ENCODE results near the gene NOXRED1.

NOXRED1 gene

GRCh38 chr14:77442196-77442595 is 18.9 kb upstream of the NOXRED1 start:
- no peak overlapping the region for H3K27ac ChIP-seq
- TF ChIP-seq CTCF (IDR thresholded peaks at IDR 0.05) = no peak
- no peaks in the 10 kb centered on the region for H3K9me3 ChIP-seq
- no peaks in the 10 kb centered on the region for H3K27me3 ChIP-seq
- H3K4me1 ChIP-seq (ENCODE audit: control insufficient read depth in 1 of 2, insufficient read depth in 1 of 2, low read depth in 1 of 2, low read length in 1 of 2) = no peaks in the 10 kb centered on the region
- H3K4me3 ChIP-seq (ENCODE audit: low read depth in 1 of 2, low read length in 1 of 2) = no peak overlapping the region
- peaks cover 89% of the 10 kb centered on the region for H3K36me3 ChIP-seq

GRCh38 chr14:77439861-77440260 is 16.5 kb upstream of the NOXRED1 start:
- Histone ChIP-seq H3K27me3 (no peaks in the 10 kb centered on the region), H3K9me3 (no peaks in the 10 kb centered on the region), H3K4me1 (ENCODE audit: control insufficient read depth in 1 of 2, insufficient read depth in 1 of 2, low read depth in 1 of 2, low read length in 1 of 2) (no peaks in the 10 kb centered on the region), H3K4me3 (ENCODE audit: low read depth in 1 of 2, low read length in 1 of 2) (no peak overlapping the region), H3K27ac (no peak overlapping the region), H3K36me3 (peaks cover 89% of the 10 kb centered on the region)
- no peak for TF ChIP-seq CTCF (IDR thresholded peaks at IDR 0.05)

GRCh38 chr14:77438596-77438995 is 15.3 kb upstream of the NOXRED1 start:
- Histone ChIP-seq H3K4me3 (ENCODE audit: low read depth in 1 of 2, low read length in 1 of 2) (no peak overlapping the region), H3K27me3 (no peaks in the 10 kb centered on the region), H3K27ac (no peak overlapping the region), H3K9me3 (no peaks in the 10 kb centered on the region), H3K36me3 (peaks cover 92% of the 10 kb centered on the region), H3K4me1 (ENCODE audit: control insufficient read depth in 1 of 2, insufficient read depth in 1 of 2, low read depth in 1 of 2, low read length in 1 of 2) (no peaks in the 10 kb centered on the region)
- no peak for TF ChIP-seq CTCF (IDR thresholded peaks at IDR 0.05)

GRCh38 chr14:77436042-77436441 is 12.7 kb upstream of the NOXRED1 start:
- peaks cover 92% of the 10 kb centered on the region for H3K36me3 ChIP-seq
- no peak overlapping the region for H3K27ac ChIP-seq

GRCh38 chr14:77426396-77426795 is 3.1 kb upstream of the NOXRED1 start:
- H3K27ac ChIP-seq = no peak overlapping the region

More at GRCh38 chr14:77436042-77436441, 12.7 kb upstream of the NOXRED1 start:
- no peaks in the 10 kb centered on the region for H3K9me3 ChIP-seq
- H3K27me3 ChIP-seq = no peaks in the 10 kb centered on the region
- H3K4me3 ChIP-seq (ENCODE audit: low read depth in 1 of 2, low read length in 1 of 2) = no peak overlapping the region
- TF ChIP-seq CTCF (IDR thresholded peaks at IDR 0.05) = no peak
- no peaks in the 10 kb centered on the region for H3K4me1 ChIP-seq (ENCODE audit: control insufficient read depth in 1 of 2, insufficient read depth in 1 of 2, low read depth in 1 of 2, low read length in 1 of 2)

More at GRCh38 chr14:77426396-77426795, 3.1 kb upstream of the NOXRED1 start:
- H3K27me3 ChIP-seq = no peaks in the 10 kb centered on the region
- H3K36me3 ChIP-seq = peaks cover 89% of the 10 kb centered on the region
- no peaks in the 10 kb centered on the region for H3K9me3 ChIP-seq
- H3K4me1 ChIP-seq (ENCODE audit: control insufficient read depth in 1 of 2, insufficient read depth in 1 of 2, low read depth in 1 of 2, low read length in 1 of 2) = no peaks in the 10 kb centered on the region
- H3K4me3 ChIP-seq (ENCODE audit: low read depth in 1 of 2, low read length in 1 of 2) = no peak overlapping the region
- no peak for TF ChIP-seq CTCF (IDR thresholded peaks at IDR 0.05)
